Activated CD4-positive, alpha-beta T cell treated with anti-CD3 and anti-CD28 coated beads, Interleukin-2, amount 50 U/mL, for 1 hour (primary cell): ENCODE data around the gene CFAP57.

ENCODE experiments used
- DNase-seq: peaks from one replicate; pipeline ENCODE4 v3.0.0-alpha.2; 2020

Gene CFAP57

GRCh38 chr1:43256675-43257570 is 84.8 kb downstream of the CFAP57 start:
- DNase-seq: no peak

GRCh38 chr1:43258370-43258769 is 86.2 kb downstream of the CFAP57 start:
- DNase-seq: no peak

GRCh38 chr1:43265431-43265830 is 93.3 kb downstream of the CFAP57 start:
- DNase-seq: no peak

GRCh38 chr1:43266881-43267280 is 94.8 kb downstream of the CFAP57 start:
- DNase-seq: no peak

GRCh38 chr1:43267291-43267805 is 95.2 kb downstream of the CFAP57 start:
- no peak for DNase-seq

GRCh38 chr1:43267818-43268425 is 95.8 kb downstream of the CFAP57 start:
- no peak for DNase-seq

GRCh38 chr1:43269627-43270375 is 97.7 kb downstream of the CFAP57 start, which contains the start of gene TMEM125:
Gene TMEM125 (plus strand): TSS chr1:43269983. CDS start chr1:43272723, 2,740 bp downstream.
- DNase-seq: no peak

GRCh38 chr1:43270421-43271095 is 98.4 kb downstream of the CFAP57 start:
- DNase-seq: no peak

GRCh38 chr1:43271186-43272118 is 99.3 kb downstream of the CFAP57 start:
- no peak for DNase-seq

GRCh38 chr1:43272161-43272560 is 100.0 kb downstream of the CFAP57 start:
- DNase-seq: no peak

GRCh38 chr1:43272576-43273571 is 100.7 kb downstream of the CFAP57 start:
- DNase-seq: no peak

GRCh38 chr1:43273708-43274107 is 101.6 kb downstream of the CFAP57 start:
- DNase-seq: no peak

- peak; percentile 12 for DNase-seq
Measured at GRCh38 chr1:43274125-43274803, 102.1 kb downstream of the CFAP57 start.

GRCh38 chr1:43274804-43275180 is 102.7 kb downstream of the CFAP57 start:
- DNase-seq: no peak

GRCh38 chr1:43275826-43276620 is 103.9 kb downstream of the CFAP57 start:
- DNase-seq: no peak

GRCh38 chr1:43276673-43277072 is 104.5 kb downstream of the CFAP57 start:
- DNase-seq: no peak

GRCh38 chr1:43277116-43277876 is 105.2 kb downstream of the CFAP57 start:
- DNase-seq: no peak

GRCh38 chr1:43279161-43279560 is 107.0 kb downstream of the CFAP57 start:
- no peak for DNase-seq
